SU-DHL-6 (cell line): ENCODE measurements around the gene FBXL13.

Source experiments
- H2AFZ ChIP-seq: fragments of 200-600 bp; sonication (generic); 2 replicates; pipeline ENCODE4 v1.6.1; 2014; ENCODE audit warnings: low read depth, mild to moderate bottlenecking, moderate library complexity, mixed read lengths, antibody characterized with exemption, low read length; ENCODE audit not compliant: severe bottlenecking
- H3F3A ChIP-seq: fragments of 200-600 bp; shearing (Covaris generic); 2 replicates; pipeline ENCODE4 v1.6.0; 2016; ENCODE audit warnings: antibody characterized with exemption, mild to moderate bottlenecking; ENCODE audit not compliant: insufficient read depth
- H3K27ac ChIP-seq: fragments of 200-600 bp; sonication (generic); 2 replicates; pipeline ENCODE4 v1.5.1; 2016; ENCODE audit warnings: low read depth, mild to moderate bottlenecking, low read length, moderate library complexity, mixed read lengths
- H3K27me3 ChIP-seq: fragments of 200-600 bp; sonication (generic), shearing (Covaris generic); 2 replicates; pipeline ENCODE4 v1.6.0; 2014; ENCODE audit warnings: mild to moderate bottlenecking, low read length
- H3K36me3 ChIP-seq: fragments of 200-600 bp; sonication (generic); 2 replicates; pipeline ENCODE4 v1.6.1; 2014; ENCODE audit warnings: mild to moderate bottlenecking, low read length, mixed read lengths
- H3K4me2 ChIP-seq: fragments of 300-600, 200-600 bp; shearing (Covaris generic), sonication (generic); 2 replicates; pipeline ENCODE4 v1.6.0; 2014; ENCODE audit warnings: low read length, low read depth, mild to moderate bottlenecking; ENCODE audit not compliant: poor library complexity, severe bottlenecking
- H3K4me3 ChIP-seq: fragments of 200-600 bp; sonication (generic); 2 replicates; pipeline ENCODE4 v1.5.1; 2014; ENCODE audit warnings: antibody characterized with exemption, low read length, mild to moderate bottlenecking, mixed read lengths; ENCODE audit not compliant: insufficient read depth, poor library complexity, severe bottlenecking
- H3K79me2 ChIP-seq: fragments of 200-600 bp; sonication (generic); 2 replicates; pipeline ENCODE4 v1.6.1; 2014; ENCODE audit warnings: mild to moderate bottlenecking, low read length, moderate library complexity; ENCODE audit not compliant: insufficient read depth
- H3K9ac ChIP-seq: fragments of 200-600 bp; sonication (generic); 2 replicates; pipeline ENCODE4 v1.7.0; 2014; ENCODE audit warnings: mild to moderate bottlenecking, low read length
- H3K9me2 ChIP-seq: fragments of 200-600 bp; sonication (generic); replicated peaks from 2 replicates; pipeline ENCODE4 v1.6.1; 2014; ENCODE audit warnings: low read length; ENCODE audit not compliant: insufficient read depth
- H3K9me3 ChIP-seq: fragments of 200-600 bp; sonication (generic); 2 replicates; pipeline ENCODE4 v1.6.1; 2014; ENCODE audit warnings: low read length, mixed read lengths; ENCODE audit not compliant: insufficient read depth
- H4K20me1 ChIP-seq: fragments of 200-600 bp; sonication (generic); 2 replicates; pipeline ENCODE4 v1.6.1; 2014; ENCODE audit warnings: low read depth, mild to moderate bottlenecking, antibody characterized with exemption, low read length, moderate library complexity, mixed read lengths
- CTCF ChIP-seq: fragments of 200-600 bp; sonication (generic); IDR thresholded peaks from one replicate; pipeline ENCODE4 v1.5.1; 2017; ENCODE audit warnings: antibody characterized with exemption, mild to moderate bottlenecking, low read length, moderate library complexity; ENCODE audit not compliant: insufficient read depth, poor library complexity, severe bottlenecking
- EZH2phosphoT487 ChIP-seq: fragments of 200-600 bp; sonication (generic), shearing (Covaris generic); conservative IDR thresholded peaks from 2 replicates; pipeline ENCODE4 v1.6.1; 2018; ENCODE audit warnings: mild to moderate bottlenecking, antibody characterized with exemption, low read length, moderate library complexity, mixed read lengths

The FBXL13 gene

DNA sequence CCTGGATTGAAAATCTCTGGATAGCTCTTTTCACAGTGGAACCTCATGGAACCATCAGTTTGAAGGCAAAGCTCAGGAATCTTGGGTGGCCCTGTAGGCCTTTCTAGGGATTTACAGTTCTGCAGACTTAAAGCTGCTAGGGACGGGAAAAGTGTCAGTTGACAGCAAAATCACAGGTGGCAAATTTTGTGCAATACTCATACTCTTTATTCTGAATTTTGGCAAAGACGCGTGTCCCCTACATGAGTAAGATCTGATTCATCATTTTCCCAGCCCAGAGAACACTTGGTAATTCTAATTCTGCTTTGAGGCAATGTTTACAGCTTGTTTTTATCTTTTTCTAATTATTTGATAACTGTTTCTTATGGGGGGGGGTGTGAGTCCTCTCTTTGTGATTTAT is 158.2 kb downstream of the FBXL13 start:
- no peaks in the 10 kb centered on the region for H3K9me3 ChIP-seq
- no peak overlapping the region for H3K9ac ChIP-seq
- H2AFZ ChIP-seq, result no peak overlapping the region
- no peak overlapping the region for H3K4me2 ChIP-seq
- H3K9me2 ChIP-seq, result no peaks in the 10 kb centered on the region
- no peaks in the 10 kb centered on the region for H3K79me2 ChIP-seq
- H3K4me3 ChIP-seq, result no peak overlapping the region
- H4K20me1 ChIP-seq, result no peaks in the 10 kb centered on the region
- no peaks in the 10 kb centered on the region for H3F3A ChIP-seq
- TF ChIP-seq CTCF (no peak), EZH2phosphoT487 (no peak)
- H3K27me3 ChIP-seq, result no peaks in the 10 kb centered on the region
- H3K27ac ChIP-seq, result no peak overlapping the region
- no peaks in the 10 kb centered on the region for H3K36me3 ChIP-seq

DNA sequence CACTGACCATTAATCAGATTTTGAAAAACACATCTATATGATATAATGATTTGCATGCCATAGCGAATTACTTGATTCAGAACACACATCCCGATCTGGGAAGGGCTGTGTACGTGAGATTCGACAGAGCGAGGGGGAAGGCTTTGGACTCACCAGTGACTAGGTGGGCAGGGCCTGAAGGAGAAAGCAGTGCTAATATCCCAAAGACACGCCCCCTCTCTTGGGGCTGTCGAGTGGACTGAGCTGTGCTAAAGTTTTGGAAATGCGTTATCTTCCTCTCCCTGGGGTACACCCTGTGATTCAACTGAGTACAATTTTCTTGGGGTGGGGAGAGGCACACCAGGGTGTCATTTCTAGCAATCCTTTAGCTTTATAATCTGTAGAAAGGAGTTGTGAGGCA is 160.0 kb downstream of the FBXL13 start:
- no peak overlapping the region for H3K27ac ChIP-seq
- H3K79me2 ChIP-seq, result no peaks in the 10 kb centered on the region
- no peaks in the 10 kb centered on the region for H3K27me3 ChIP-seq
- H3K9me3 ChIP-seq, result no peaks in the 10 kb centered on the region
- H3K4me3 ChIP-seq, result no peak overlapping the region
- no peak overlapping the region for H3K4me2 ChIP-seq
- H3K36me3 ChIP-seq, result no peaks in the 10 kb centered on the region
- H3K9me2 ChIP-seq, result no peaks in the 10 kb centered on the region
- no peaks in the 10 kb centered on the region for H3F3A ChIP-seq
- H2AFZ ChIP-seq, result no peak overlapping the region
- no peak overlapping the region for H3K9ac ChIP-seq
- no peaks in the 10 kb centered on the region for H4K20me1 ChIP-seq
- no peak for TF ChIP-seq CTCF
- no peak for TF ChIP-seq EZH2phosphoT487

GRCh38 chr7:102913826-102914225 is 160.8 kb downstream of the FBXL13 start:
- Histone ChIP-seq H3F3A (no peaks in the 10 kb centered on the region), H4K20me1 (no peaks in the 10 kb centered on the region), H3K79me2 (no peaks in the 10 kb centered on the region), H3K36me3 (no peaks in the 10 kb centered on the region), H3K4me3 (no peak overlapping the region), H3K27ac (no peak overlapping the region), H3K9me2 (no peaks in the 10 kb centered on the region), H3K9me3 (no peaks in the 10 kb centered on the region), H3K27me3 (no peaks in the 10 kb centered on the region), H2AFZ (no peak overlapping the region), H3K9ac (no peak overlapping the region), H3K4me2 (no peak overlapping the region)
- no peak for TF ChIP-seq EZH2phosphoT487
- TF ChIP-seq CTCF, result no peak

- no peaks in the 10 kb centered on the region for H3K36me3 ChIP-seq
- no peak within 1 kb of the TSS for H2AFZ ChIP-seq
- no peaks in the 10 kb centered on the region for H3K27me3 ChIP-seq
- H3K9me3 ChIP-seq, result no peaks in the 10 kb centered on the region
- no peaks in the 10 kb centered on the region for H3K79me2 ChIP-seq
- no peaks in the 10 kb centered on the region for H3F3A ChIP-seq
- no peak within 1 kb of the TSS for H3K9ac ChIP-seq
- H3K27ac ChIP-seq, result no peak within 1 kb of the TSS
- H3K4me3 ChIP-seq, result no peak within 1 kb of the TSS
- no peaks in the 10 kb centered on the region for H4K20me1 ChIP-seq
- no peak within 1 kb of the TSS for H3K4me2 ChIP-seq
- no peaks in the 10 kb centered on the region for H3K9me2 ChIP-seq
- TF ChIP-seq CTCF, result no peak
- TF ChIP-seq EZH2phosphoT487, result no peak
Measured at GRCh38 chr7:102912742-102913141, 161.9 kb downstream of the FBXL13 start, which contains the start of gene LRRC17. TSS of gene LRRC17 (plus strand) at chr7:102913000. CDS start at chr7:102933914, 20,914 bp downstream.
